GM19467 (cell line): ENCODE measurements around the gene STIM1.
"Not testable (repeated sequence)": the region's sequence is repeated elsewhere in the genome, so short reads cannot be mapped to it uniquely, and the experiment has no call there.

Experiments used
- ATAC-seq: cut with Tn5 transposase; IDR thresholded peaks from one replicate; pipeline ENCODE4 v1.9.1; 2021; ENCODE audit warnings: mild to moderate bottlenecking, moderate library complexity; ENCODE audit not compliant: unreplicated experiment

STIM1 gene

GRCh38 chr11:4016602-4017001, 161.1 kb downstream of the STIM1 start:
- ATAC-seq: not testable (repeated sequence)

DNA sequence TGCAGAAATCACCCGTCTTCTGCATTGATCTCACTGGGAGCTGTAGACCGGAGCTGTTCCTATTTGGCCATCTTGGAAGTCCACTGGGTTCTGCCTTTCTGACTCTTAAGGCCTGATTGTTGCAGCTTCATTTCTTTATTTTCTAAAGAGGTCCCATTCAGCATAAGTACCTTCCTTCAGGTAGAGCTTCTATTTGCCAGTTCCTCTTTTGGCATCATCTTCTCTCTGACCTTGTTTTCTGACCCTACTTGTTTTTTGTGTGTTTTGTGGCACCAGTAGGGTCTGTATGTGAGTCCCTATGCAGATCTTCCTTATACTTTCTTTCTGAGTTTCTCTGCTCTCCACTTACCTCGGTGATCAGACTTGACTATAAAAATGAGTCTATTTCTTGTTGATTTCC, 161.7 kb downstream of the STIM1 start:
- no peak for ATAC-seq

DNA sequence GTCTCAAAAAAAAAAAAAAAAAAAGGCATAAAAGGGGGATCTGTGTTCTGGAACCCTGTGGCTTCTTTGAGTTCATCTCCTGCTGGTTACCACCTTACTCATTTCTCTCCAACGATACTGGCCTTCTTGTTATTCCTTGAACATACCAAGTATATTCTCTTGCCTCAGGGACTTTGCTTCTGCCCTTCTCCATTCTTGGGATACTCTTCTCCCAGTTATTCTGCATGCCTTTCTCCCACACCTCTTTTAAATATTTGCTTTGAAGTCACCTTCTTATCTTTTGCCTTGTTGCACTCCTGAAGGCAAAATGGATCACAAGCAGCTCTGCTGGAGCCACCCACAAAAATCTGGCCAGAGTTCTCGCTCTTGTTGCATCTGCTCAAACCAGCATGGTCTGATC, 163.2 kb downstream of the STIM1 start:
- no peak for ATAC-seq

GRCh38 chr11:4019891-4020290, 164.4 kb downstream of the STIM1 start:
- ATAC-seq: no peak

DNA sequence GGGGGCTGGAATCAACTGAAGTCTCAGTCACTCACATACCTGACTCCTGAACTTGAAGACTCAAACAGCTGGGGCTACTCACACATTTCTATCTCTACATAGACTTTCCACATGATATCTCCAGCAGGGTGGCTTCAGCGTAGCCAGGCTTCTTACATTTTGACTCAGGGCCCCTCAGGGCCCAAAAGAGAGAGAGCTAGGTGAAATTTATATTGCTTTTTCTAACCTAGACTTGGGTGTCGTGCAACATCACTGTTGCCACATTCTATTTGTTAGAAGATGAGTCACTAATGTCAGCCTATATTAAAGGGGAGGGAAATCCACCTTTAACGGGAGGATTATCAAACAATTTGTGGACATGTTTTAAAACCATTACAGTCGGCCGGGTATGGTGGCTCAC, 167.2 kb downstream of the STIM1 start:
- no peak for ATAC-seq

GRCh38 chr11:4025248-4025966, 169.9 kb downstream of the STIM1 start:
- ATAC-seq: no peak

DNA sequence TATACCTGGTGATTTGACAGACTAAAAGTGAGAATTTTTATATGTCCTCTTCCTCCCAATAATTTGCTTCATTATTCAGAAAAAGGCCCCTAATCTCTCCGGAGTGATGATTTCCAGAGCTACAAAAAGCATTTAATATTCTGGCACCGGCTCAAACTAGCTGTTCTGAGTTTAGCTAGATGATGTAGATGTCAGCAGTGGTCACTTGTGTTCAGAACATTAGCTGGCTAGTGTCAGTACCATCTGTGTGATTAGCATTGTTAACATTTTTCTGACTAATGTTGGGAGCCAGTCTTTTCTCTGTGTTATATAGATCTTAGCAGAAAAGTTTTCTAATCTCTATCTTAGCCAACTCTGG, 170.5 kb downstream of the STIM1 start:
- no peak for ATAC-seq

DNA sequence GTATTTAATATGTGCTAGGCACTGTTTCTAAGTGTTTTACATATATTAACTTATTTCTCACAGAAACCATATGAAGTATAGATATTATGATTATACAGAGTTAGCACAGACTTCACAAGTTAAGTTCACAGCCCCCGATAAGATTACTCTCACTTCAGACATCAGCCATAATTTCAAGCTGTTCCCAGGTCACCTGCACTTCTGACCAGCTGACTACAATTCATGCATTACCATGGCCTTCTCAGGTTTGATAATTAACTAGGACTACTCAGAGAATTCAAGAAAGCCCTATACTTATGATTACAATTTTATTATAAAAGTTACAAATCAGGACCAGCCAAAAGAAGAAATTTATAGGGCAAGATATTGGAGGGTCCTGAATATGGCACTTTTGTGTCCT, 170.9 kb downstream of the STIM1 start:
- no peak for ATAC-seq

- ATAC-seq: no peak
These were observed 172.3 kb downstream of the STIM1 start for GRCh38 chr11:4027746-4028145.

DNA sequence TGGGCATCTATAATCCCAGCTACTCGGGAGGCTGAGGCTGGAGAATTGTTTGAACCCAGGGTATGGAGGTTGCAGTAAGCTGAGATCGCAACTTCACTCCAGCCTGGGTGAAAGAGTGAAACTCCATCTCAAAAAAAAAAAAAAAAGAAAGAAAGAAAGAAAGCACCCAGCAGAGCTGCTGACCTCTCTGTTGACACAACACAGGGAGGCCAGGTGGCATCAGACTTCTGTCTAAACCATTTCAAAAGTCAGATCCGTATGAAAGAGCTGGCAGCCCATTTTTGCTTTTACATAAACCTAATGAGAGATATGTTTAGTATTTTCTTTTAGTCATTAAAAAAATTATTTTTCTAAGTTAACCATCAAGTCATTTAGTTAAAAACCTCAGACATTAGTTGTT, 174.7 kb downstream of the STIM1 start:
- no peak for ATAC-seq

GRCh38 chr11:4032097-4032496, 176.6 kb downstream of the STIM1 start:
- ATAC-seq: no peak

DNA sequence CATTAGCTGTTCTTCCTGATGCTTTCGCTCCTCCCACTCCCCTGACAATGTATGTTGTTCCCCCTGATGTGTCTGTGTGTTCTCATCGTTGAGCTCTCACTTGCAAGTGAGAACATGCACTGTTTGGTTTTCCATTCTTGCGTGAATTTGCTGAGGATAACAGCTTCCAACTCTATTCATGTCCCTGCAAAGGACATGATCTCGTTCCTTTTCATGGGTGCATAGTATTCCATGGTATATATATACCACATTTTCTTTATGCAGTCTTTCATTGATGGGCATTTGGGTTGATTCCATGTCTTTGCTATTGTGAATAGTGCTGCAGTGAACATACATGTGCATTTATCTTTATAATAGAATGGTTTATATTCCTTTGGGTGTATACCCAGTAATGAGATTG, 180.5 kb downstream of the STIM1 start:
- ATAC-seq: no peak

DNA sequence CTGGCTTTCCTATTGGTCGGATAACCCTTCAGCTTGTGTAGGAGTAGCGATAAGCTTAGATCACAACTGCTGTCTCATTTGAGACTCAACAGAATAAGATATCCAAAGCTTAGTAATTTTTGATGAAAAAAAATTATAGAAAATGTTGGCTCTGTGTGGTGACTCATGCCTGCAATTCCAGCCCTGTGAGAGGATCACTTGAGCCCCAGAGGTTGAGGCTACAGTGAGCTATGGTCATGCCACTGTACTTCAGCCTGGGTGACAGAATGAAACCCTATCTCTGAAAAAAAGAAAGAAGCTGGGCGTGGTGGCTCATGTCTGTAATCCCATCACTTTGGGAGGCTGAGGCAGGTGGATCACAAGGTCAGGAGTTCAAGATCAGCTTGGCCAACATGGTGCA, 183.5 kb downstream of the STIM1 start:
- no peak for ATAC-seq

DNA sequence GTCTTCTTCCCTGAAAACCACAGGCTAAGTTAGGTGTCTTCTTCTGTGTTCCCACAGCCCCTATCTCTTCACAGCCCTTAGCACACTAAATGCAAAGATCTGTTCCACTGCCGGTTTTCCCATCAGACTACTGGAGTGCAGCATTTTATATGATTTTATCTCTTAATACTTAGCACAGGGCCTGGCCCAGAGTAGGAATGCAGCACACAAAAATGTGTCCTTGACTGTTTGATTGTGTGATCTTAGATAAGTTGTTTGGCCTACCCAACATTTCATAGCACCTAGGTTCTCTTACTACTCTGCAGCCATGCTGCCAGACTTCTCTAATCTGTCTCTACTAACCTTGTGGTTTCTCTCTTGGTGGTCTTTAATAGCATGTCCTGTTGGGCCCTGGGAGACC, 185.0 kb downstream of the STIM1 start:
- ATAC-seq: no peak

DNA sequence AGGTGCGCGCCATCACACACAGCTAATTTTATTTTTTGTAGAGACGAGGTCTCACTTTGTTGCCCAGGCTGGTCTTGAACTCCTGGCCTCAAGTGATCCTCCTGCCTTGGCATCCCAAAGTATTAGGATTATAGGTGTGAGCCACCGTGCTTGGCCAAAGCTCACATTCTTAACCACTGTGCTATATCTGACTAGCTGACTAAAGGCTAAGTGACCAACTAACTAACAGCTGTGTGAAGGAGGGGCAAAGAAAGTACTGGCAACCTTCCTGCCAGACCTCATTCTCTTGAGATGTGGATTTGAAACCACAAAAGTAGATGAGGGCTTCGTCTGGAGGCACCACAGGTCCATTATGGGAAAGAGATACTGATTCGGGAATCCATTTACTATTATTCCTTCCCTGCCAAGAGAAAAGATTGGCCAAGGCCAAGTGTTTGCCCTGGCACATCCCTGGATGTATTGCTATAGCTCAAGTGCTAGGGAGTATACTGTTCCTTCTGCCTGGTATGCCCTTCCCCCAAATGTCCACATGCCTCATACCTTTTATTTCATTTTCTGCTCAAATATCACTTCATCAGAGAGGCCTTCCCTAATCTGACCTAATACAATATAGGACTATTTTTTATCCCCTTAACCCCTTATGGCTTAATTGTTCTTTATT, 186.4 kb downstream of the STIM1 start:
- no peak for ATAC-seq

DNA sequence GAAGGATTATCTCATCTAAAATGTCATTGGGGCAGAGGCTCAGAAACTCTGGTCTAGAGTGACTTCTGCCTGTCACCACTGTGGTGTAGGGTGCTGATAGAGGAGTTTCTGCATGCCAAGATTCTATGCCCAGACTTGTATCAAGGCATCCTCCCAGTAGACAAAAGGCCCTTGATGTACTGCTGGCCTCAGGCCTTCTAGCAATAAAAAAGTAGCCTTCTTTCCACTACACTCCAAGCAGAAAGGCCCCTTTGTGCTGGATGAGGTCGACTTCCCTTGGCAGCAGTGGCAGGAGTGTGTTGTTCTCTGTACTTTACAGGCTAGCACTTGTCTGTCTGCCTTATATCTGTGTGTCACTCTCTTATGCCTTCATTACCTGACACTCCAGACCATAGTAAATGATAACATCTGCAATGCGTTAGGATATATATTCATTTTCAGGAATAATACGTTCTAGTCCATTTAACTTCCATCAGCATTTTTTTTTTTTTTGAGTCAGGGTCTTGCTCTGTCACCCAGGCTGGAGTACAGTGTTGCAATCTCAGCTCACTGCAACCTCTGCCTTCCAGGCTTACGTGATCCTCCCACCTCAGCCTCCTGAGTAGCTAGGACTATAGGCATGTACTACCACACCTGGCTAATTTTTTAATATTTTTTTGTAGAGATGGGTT, 189.6 kb downstream of the STIM1 start:
- no peak for ATAC-seq

GRCh38 chr11:4048340-4048739, 192.9 kb downstream of the STIM1 start:
- ATAC-seq: no peak

- ATAC-seq: no peak
These were observed 193.5 kb downstream of the STIM1 start for GRCh38 chr11:4049006-4049405.

DNA sequence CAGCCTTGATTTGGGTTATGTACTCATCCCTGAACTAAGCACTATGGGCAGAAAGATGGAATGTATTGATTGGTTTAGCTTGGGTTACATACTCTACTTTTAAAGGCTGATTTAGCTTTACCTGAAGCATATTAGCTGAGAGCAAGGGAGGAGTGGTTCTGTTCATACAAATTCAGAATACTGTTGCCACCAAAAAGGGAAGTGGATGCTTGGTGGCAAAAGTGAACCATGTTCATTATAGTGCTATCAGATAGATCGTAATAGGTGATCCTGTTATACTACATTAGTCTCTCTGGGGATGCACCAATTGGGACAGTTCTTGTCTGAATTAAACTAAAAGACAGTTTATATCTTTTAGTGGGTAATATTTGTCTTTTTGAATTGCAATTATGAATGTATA, 194.7 kb downstream of the STIM1 start:
- no peak for ATAC-seq

DNA sequence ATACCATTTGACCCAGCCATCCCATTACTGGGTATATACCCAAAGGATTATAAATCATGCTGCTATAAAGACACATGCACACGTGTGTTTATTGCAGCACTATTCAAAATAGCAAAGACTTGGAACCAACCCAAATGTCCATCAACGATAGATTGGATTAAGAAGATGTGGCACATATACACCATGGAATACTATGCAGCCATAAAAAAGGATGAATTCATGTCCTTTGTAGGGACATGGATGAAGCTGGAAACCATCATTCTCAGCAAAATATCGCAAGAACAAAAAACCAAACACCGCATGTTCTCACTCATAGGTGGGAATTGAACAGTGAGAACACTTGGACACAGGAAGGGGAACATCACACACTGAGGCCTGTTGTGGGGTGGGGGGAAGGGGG, 197.7 kb downstream of the STIM1 start:
- ATAC-seq: not testable (repeated sequence)

DNA sequence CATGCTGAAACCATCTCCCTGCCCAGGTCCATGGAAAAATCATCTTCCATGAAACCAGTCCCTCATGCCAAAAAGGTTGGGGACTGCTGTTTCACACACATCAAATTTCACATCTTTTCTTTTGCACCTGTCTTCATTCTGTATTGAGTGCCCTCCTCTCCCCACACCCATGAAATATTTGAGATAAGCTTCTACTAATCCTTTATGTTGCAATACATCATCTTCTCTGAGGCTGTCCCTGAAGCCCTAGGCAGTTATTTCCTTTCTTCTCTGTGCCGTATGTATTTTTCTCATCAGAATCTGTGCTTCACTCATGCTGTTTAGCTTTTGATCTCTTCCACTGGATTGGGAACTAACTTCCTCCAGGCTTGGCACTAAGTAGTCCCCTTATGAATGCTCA, 199.2 kb downstream of the STIM1 start:
- ATAC-seq: no peak

DNA sequence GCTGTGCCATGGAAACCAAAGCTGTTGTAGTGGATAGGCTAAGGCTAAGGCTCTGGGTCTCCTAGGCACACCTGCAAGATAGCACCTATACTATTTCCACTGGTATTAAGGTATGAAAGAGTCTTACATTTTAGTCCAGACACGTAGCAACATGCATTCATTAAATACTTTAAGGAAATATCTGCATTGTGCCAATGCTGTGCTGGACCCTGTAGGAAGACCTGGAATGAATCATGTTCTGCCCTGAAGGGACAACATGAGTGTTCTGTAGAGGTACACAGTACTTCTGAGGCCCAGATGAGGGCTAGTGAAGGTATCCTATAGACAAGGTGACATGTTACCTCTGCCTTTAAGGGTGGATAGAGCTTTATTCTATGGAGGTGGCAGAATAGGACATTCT, 204.0 kb downstream of the STIM1 start:
- no peak for ATAC-seq
